Keratinocyte (primary cell): ENCODE results near the gene CTRB2. TPM values are rescaled to one million over a fixed set of nuclear protein-coding genes. Genes with fewer than 3 reads are reported as not detected.

Experiments used
- DNase-seq: peaks from one replicate; pipeline ENCODE4 v3.0.0-alpha.2; 2011; ENCODE audit warnings: low read depth, missing footprints, low spot score
- FAIRE-seq: peaks from 2 replicates; lab custom pipeline; 2011; peaks lifted over from hg19 to GRCh38; lab: Jason Lieb, UNC
- H2AFZ ChIP-seq: 2 replicates; pipeline ENCODE4 v1.6.0; 2012; ENCODE audit warnings: low read length, control low read depth, inconsistent platforms; ENCODE audit not compliant: control insufficient read depth
- H3K27ac ChIP-seq: 2 replicates; pipeline ENCODE4 v1.5.1; 2011; ENCODE audit warnings: low read length; ENCODE audit not compliant: control insufficient read depth, insufficient read depth
- H3K27me3 ChIP-seq: 3 replicates; pipeline ENCODE4 v1.6.0; 2011; ENCODE audit warnings: low read length; ENCODE audit not compliant: control insufficient read depth, insufficient read depth; ENCODE audit errors: extremely low read depth
- H3K36me3 ChIP-seq, 2 experiments: 2 replicates in 1 of 2; 3 replicates in 1 of 2; pipeline ENCODE4 v1.5.1; 2011; ENCODE audit warnings: low read length in 2 of 2, mild to moderate bottlenecking in 1 of 2; ENCODE audit not compliant: control insufficient read depth in 2 of 2, insufficient read depth in 2 of 2; ENCODE audit errors: extremely low read depth in 1 of 2
- H3K4me1 ChIP-seq: 3 replicates; pipeline ENCODE4 v1.5.1; 2011; ENCODE audit warnings: low read length; ENCODE audit not compliant: control insufficient read depth, insufficient read depth; ENCODE audit errors: extremely low read depth
- H3K4me2 ChIP-seq: 3 replicates; pipeline ENCODE4 v1.6.0; 2011; ENCODE audit warnings: low read depth, low read length; ENCODE audit not compliant: control insufficient read depth, insufficient read depth; ENCODE audit errors: extremely low read depth
- H3K4me3 ChIP-seq, 3 experiments: fragments of 200-600 bp in 1 of 3; sonication (generic) in 1 of 3; 2 replicates in 2 of 3; 3 replicates in 1 of 3; pipeline ENCODE4 v1.5.1; 2011 to 2016; ENCODE audit warnings: low read length in 3 of 3, mild to moderate bottlenecking in 3 of 3, control low read depth in 2 of 3, inconsistent platforms in 1 of 3, low read depth in 1 of 3, mixed read lengths in 1 of 3, mixed run types in 1 of 3, moderate library complexity in 1 of 3; ENCODE audit not compliant: control insufficient read depth in 2 of 3, insufficient read depth in 2 of 3; ENCODE audit errors: extremely low read depth in 1 of 3
- H3K79me2 ChIP-seq: 2 replicates; pipeline ENCODE4 v1.6.0; 2012; ENCODE audit warnings: low read length; ENCODE audit not compliant: control insufficient read depth, insufficient read depth
- H3K9ac ChIP-seq: 3 replicates; pipeline ENCODE4 v1.6.0; 2011; ENCODE audit warnings: low read length; ENCODE audit not compliant: control insufficient read depth, insufficient read depth; ENCODE audit errors: extremely low read depth
- H3K9me1 ChIP-seq: 3 replicates; pipeline ENCODE4 v1.6.0; 2011; ENCODE audit warnings: low read length; ENCODE audit not compliant: control insufficient read depth, insufficient read depth; ENCODE audit errors: extremely low read depth
- H3K9me3 ChIP-seq: 2 replicates; pipeline ENCODE4 v1.5.1; 2012; ENCODE audit warnings: low read depth, low read length; ENCODE audit not compliant: control insufficient read depth
- H4K20me1 ChIP-seq: 3 replicates; pipeline ENCODE4 v1.6.0; 2011; ENCODE audit warnings: low read length; ENCODE audit not compliant: control insufficient read depth, insufficient read depth; ENCODE audit errors: extremely low read depth
- CTCF ChIP-seq, 3 experiments: IDR thresholded peaks in 1 of 3; conservative IDR thresholded peaks in 1 of 3; optimal IDR thresholded peaks in 1 of 3; 2 replicates in 2 of 3; 3 replicates in 1 of 3; pipeline versions ENCODE3 to v1.5.1; 2011; ENCODE audit warnings: low read length in 3 of 3, mild to moderate bottlenecking in 3 of 3, moderate library complexity in 2 of 3, control low read depth in 1 of 3, inconsistent platforms in 1 of 3; ENCODE audit not compliant: insufficient read depth in 2 of 3; ENCODE audit errors: extremely low read depth in 1 of 3
- EZH2 ChIP-seq: IDR thresholded peaks from one replicate; pipeline ENCODE4 v1.6.1; 2012; ENCODE audit warnings: inconsistent platforms, mild to moderate bottlenecking, low read length, moderate library complexity
- dilution Hi-C: fragments of 300-500 bp; cut with MboI; formaldehyde crosslinking; loops from one replicate; pipeline ENCODE4 v1.7.0; 2020; ENCODE audit warnings: low sequenced_read_pairs; ENCODE audit not compliant: extremely low pct_ligation_motif_present
- polyA plus RNA-seq, 5 experiments: library from polyadenylated mRNA; depleted of rRNA in 3 of 5; stranded (reverse) in 3 of 5; stranded (forward) in 1 of 5; unstranded in 1 of 5; fragments of >200 nt; gene quantifications; 1 replicate in 1 of 5; 2 replicates in 3 of 5; 3 replicates in 1 of 5; pipeline versions ENCODE4 v1.2.1 to v1.2.3, GENCODE V29; 2011 to 2012; ENCODE audit warnings: missing spikeins in 2 of 5, low read depth in 1 of 5, low replicate concordance in 1 of 5

The CTRB2 gene
- polyA plus RNA-seq, 1 donor (not counting 4 experiments of a cell fraction or from before 2014, with no cell fraction given): not detected

- Histone ChIP-seq H3K27ac (no peak overlapping the region), H3K4me1 (no peaks in the 10 kb centered on the region), H3K79me2 (no peaks in the 10 kb centered on the region), H3K4me3 (no peak overlapping the region), H3K9me1 (no peaks in the 10 kb centered on the region), H3K27me3 (peaks cover 16% of the 10 kb centered on the region), H3K4me2 (no peak overlapping the region), H2AFZ (no peak overlapping the region), H3K9ac (no peak overlapping the region), H4K20me1 (no peaks in the 10 kb centered on the region), H3K9me3 (no peaks in the 10 kb centered on the region), H3K36me3 (no peaks in the 10 kb centered on the region)
- dilution Hi-C loops: no loop called here
- no peak for TF ChIP-seq EZH2
- no peak for TF ChIP-seq CTCF (optimal IDR thresholded peaks at IDR 0.05 in 1 of 3, IDR thresholded peaks at IDR 0.05 in 1 of 3, conservative IDR thresholded peaks at IDR 0.05 in 1 of 3; ENCODE audit: extremely low read depth in 1 of 3, insufficient read depth in 2 of 3, low read length in 3 of 3)
- DNase-seq (no peak), FAIRE-seq (no peak)
Measured at GRCh38 chr16:75193730-75194444, 13.1 kb downstream of the CTRB2 start.

- Histone ChIP-seq H2AFZ (no peak overlapping the region), H3K9me3 (no peaks in the 10 kb centered on the region), H3K4me2 (no peak overlapping the region), H3K9me1 (no peaks in the 10 kb centered on the region), H3K4me1 (no peaks in the 10 kb centered on the region), H3K27ac (no peak overlapping the region), H3K9ac (no peak overlapping the region), H3K36me3 (no peaks in the 10 kb centered on the region), H3K27me3 (peaks cover 16% of the 10 kb centered on the region), H4K20me1 (no peaks in the 10 kb centered on the region), H3K4me3 (no peak overlapping the region), H3K79me2 (no peaks in the 10 kb centered on the region)
- no peak for FAIRE-seq
- dilution Hi-C loops: no loop called here
- TF ChIP-seq CTCF (optimal IDR thresholded peaks at IDR 0.05 in 1 of 3, IDR thresholded peaks at IDR 0.05 in 1 of 3, conservative IDR thresholded peaks at IDR 0.05 in 1 of 3; ENCODE audit: extremely low read depth in 1 of 3, insufficient read depth in 2 of 3, low read length in 3 of 3) (no peak), EZH2 (no peak)
- no peak for DNase-seq
Measured at GRCh38 chr16:75193265-75193650, 13.7 kb downstream of the CTRB2 start.
